Chondrocyte (in vitro differentiated cells): ENCODE results near the gene VASN. TPM values are rescaled to one million over a fixed set of nuclear protein-coding genes. Genes with fewer than 3 reads are reported as not detected.

Experiments
- DNase-seq: peaks from one replicate; pipeline ENCODE4 v3.0.0; 2021; ENCODE audit warnings: mixed read lengths, low spot score
- H3K27ac Mint-ChIP-seq: one replicate; pipeline ENCODE4 v1.8.0; 2021; ENCODE audit warnings: mild to moderate bottlenecking, moderate library complexity, mixed read lengths; ENCODE audit not compliant: unreplicated experiment
- H3K27me3 Mint-ChIP-seq: 2 replicates; pipeline ENCODE4 v1.8.0; 2021; ENCODE audit warnings: low read depth, mixed read lengths
- H3K36me3 Mint-ChIP-seq: 2 replicates; pipeline ENCODE4 v1.8.0; 2021; ENCODE audit warnings: low read depth, mixed read lengths
- H3K4me1 Mint-ChIP-seq: 2 replicates; pipeline ENCODE4 v1.8.0; 2021; ENCODE audit warnings: low read depth, mild to moderate bottlenecking, mixed read lengths
- H3K4me3 Mint-ChIP-seq: one replicate; pipeline ENCODE4 v1.8.0; 2021; ENCODE audit warnings: mild to moderate bottlenecking, moderate library complexity, mixed read lengths; ENCODE audit not compliant: unreplicated experiment
- H3K9me3 Mint-ChIP-seq: 2 replicates; pipeline ENCODE4 v1.8.0; 2021; ENCODE audit warnings: low read depth, mixed read lengths
- total RNA-seq: library from RNA; stranded (reverse); gene quantifications from 3 replicates; pipeline ENCODE4 v1.2.1, GENCODE V29; 2021
- TF ChIP-seq, protein P1 (sequence below): fragments of 200-600 bp; sonication (generic); IDR thresholded peaks from 2 replicates; pipeline ENCODE4 v1.5.0; 2021; ENCODE audit warnings: antibody characterized with exemption, mild to moderate bottlenecking, moderate library complexity

Gene VASN
- total RNA-seq, 1 donor from 2014 or later: 82.0 TPM

DNA sequence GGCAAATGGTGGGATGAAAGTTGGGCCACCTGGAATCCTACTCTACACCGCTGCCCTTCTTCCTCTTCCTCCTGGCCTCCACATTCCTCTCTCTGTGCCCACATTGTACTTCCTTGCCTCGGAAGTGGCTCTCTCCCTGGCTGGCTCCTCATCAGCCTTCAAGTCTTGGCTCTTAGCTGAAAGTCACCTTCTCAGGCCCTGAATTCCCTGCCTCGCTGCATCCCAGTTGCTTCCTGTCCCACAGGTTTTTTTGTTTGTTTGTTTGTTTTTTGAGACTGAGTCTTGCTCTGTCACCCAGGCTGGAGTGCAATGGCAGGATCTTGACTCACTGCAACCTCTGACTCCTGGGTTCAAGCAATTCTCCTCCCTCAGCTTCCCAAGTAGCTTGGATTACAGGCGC lies 18.0 kb upstream of the VASN start:
- DNase-seq: no peak
- H3K4me3 Mint-ChIP-seq: no peak overlapping the region
- peaks cover 17% of the 10 kb centered on the region for H3K4me1 Mint-ChIP-seq
- no peaks in the 10 kb centered on the region for H3K9me3 Mint-ChIP-seq
- peak overlapping the region; percentile 36 for H3K27ac Mint-ChIP-seq
- no peaks in the 10 kb centered on the region for H3K27me3 Mint-ChIP-seq
- TF ChIP-seq, protein P1, sequence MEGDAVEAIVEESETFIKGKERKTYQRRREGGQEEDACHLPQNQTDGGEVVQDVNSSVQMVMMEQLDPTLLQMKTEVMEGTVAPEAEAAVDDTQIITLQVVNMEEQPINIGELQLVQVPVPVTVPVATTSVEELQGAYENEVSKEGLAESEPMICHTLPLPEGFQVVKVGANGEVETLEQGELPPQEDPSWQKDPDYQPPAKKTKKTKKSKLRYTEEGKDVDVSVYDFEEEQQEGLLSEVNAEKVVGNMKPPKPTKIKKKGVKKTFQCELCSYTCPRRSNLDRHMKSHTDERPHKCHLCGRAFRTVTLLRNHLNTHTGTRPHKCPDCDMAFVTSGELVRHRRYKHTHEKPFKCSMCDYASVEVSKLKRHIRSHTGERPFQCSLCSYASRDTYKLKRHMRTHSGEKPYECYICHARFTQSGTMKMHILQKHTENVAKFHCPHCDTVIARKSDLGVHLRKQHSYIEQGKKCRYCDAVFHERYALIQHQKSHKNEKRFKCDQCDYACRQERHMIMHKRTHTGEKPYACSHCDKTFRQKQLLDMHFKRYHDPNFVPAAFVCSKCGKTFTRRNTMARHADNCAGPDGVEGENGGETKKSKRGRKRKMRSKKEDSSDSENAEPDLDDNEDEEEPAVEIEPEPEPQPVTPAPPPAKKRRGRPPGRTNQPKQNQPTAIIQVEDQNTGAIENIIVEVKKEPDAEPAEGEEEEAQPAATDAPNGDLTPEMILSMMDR: no peak
- H3K36me3 Mint-ChIP-seq: no peaks in the 10 kb centered on the region

DNA sequence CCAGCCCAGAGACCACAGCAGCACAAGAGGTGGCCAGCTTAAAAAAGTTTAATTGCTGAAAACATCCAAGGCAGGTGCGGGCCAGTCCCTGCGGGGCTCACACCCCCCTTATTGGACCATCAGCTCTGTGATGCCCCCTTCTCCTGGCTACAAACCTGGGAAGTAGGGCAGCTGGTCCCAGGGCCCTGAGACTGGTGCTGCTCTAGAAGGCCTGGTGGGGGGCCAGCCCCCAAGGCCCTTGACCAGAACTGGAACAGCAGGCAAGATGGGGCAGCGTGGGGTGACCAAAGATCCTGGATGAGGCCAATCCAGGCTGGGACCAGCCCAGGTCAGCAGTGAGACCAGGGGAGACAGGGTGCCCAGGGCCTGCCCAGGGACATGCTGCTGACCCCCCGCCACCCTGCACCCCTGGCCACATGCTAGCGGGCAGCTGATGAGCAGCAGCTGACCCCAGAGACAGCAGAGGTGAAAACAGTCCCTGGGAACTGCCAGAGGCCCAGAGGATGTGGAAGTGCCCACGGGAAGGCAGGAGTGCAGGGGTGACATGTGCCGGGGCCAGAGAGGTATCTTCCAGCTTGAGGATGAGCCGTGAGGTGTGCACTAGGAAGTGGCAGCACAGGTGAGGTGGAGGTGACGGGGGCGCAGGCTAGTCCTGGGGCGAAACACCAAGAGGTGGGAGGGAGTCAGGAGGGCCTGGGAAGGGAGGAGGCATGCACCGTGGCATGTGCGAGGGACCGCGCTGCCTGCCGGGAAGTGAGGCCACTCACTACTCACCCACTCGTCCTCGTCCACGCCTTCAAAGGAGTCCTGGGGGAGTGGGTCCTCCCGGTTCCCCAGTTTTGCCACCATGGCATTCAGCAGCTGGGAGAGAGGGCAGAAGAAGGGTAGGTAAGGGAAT lies 16.9 kb upstream of the VASN start:
- H3K27ac Mint-ChIP-seq: no peak overlapping the region
- no peaks in the 10 kb centered on the region for H3K36me3 Mint-ChIP-seq
- TF ChIP-seq, protein P1: no peak
- no peaks in the 10 kb centered on the region for H3K9me3 Mint-ChIP-seq
- H3K4me1 Mint-ChIP-seq: peaks cover 16% of the 10 kb centered on the region
- no peak overlapping the region for H3K4me3 Mint-ChIP-seq
- DNase-seq: no peak
- H3K27me3 Mint-ChIP-seq: no peaks in the 10 kb centered on the region

DNA sequence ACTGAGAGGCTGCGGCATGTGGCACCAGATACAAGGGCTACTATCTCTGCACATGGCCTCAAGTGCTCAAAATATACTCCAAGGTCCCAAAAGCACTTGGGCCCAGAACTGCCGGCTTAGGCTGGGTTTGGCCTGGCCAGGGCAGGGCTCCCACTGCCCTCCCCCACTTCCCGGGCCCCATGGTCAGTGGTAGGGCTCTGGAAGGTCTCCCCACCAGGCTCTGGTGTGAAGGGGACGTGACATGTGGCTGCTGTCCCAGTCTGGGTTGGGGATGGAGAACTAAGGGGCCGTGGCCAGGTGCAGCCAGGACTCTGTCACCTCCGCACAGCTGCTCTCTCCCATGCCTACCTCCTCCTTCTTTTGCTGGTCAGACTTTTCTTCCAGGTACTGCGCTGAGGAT lies 14.8 kb upstream of the VASN start:
- DNase-seq: no peak
- no peaks in the 10 kb centered on the region for H3K9me3 Mint-ChIP-seq

DNA sequence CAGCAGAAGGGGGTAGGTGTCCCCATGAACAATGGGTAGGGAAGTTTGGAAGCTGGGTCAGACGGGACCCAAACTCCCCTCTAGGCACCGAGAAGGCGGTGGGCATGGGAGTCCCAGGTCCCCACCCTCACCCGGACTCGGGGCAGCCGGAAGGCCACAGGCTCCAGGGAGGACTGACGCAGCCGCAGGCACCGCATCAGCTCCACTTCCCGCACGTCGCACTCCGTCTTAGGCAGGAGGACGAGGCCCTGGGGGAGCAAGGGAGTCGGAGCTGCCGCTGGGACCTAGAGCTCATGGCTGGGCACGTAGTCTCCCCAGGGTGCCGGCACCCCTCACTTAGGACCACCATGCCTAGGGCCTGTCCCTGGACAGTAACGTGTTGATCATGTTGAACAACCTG lies 13.4 kb upstream of the VASN start:
- TF ChIP-seq, protein P1: no peak
- Mint-ChIP-seq H3K4me1 (no peaks in the 10 kb centered on the region), H3K4me3 (no peak overlapping the region), H3K36me3 (no peaks in the 10 kb centered on the region), H3K9me3 (no peaks in the 10 kb centered on the region), H3K27ac (no peak overlapping the region), H3K27me3 (no peaks in the 10 kb centered on the region)
- no peak for DNase-seq

More for the DNA sequence above, 14.8 kb upstream of the VASN start:
- TF ChIP-seq, protein P1: no peak
- peaks cover 3% of the 10 kb centered on the region for H3K4me1 Mint-ChIP-seq
- H3K36me3 Mint-ChIP-seq: no peaks in the 10 kb centered on the region
- H3K27ac Mint-ChIP-seq: no peak overlapping the region
- no peak overlapping the region for H3K4me3 Mint-ChIP-seq
- H3K27me3 Mint-ChIP-seq: no peaks in the 10 kb centered on the region

DNA sequence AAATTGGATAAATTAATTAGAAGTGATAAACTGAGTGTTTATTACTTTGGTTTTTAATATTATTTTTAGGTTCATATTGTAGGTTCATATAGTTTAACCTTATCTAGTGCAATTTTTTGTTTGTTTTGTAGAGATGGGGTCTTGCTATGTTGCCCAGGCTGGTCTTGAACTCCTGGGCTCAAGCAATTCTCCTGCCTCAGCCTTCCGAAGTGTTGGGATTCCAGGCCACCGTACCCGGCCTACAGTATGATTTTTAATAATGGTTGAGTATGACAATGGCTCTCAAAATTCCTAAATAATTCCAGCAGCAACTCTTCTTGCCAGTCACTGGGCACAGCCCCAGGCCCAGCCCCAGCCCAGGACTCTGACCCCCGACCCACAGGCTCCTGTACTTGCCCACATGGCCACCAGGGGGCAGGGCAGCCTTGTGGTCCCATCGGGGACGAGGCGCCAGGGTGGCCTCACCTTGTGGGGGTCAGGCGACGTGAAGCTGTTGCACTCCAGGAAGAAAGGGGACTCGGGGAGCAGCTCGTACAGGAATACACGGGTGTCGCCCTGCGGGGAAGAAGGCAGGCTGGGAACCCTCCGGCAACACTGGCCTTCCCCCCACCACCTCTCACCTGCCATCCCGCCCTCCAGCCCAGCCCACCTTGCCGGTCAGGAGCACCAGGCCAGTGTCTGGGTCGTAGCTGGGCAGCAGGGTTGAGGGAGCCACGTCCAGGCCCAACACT lies 12.7 kb upstream of the VASN start:
- H3K36me3 Mint-ChIP-seq: peaks cover under 1% of the 10 kb centered on the region
- no peak overlapping the region for H3K27ac Mint-ChIP-seq
- H3K9me3 Mint-ChIP-seq: no peaks in the 10 kb centered on the region
- no peaks in the 10 kb centered on the region for H3K27me3 Mint-ChIP-seq
- no peak overlapping the region for H3K4me3 Mint-ChIP-seq
- DNase-seq: no peak
- TF ChIP-seq, protein P1: peak; percentile 99
- no peaks in the 10 kb centered on the region for H3K4me1 Mint-ChIP-seq
